ENCODE results near the gene KDM2A.

The KDM2A gene

DNA sequence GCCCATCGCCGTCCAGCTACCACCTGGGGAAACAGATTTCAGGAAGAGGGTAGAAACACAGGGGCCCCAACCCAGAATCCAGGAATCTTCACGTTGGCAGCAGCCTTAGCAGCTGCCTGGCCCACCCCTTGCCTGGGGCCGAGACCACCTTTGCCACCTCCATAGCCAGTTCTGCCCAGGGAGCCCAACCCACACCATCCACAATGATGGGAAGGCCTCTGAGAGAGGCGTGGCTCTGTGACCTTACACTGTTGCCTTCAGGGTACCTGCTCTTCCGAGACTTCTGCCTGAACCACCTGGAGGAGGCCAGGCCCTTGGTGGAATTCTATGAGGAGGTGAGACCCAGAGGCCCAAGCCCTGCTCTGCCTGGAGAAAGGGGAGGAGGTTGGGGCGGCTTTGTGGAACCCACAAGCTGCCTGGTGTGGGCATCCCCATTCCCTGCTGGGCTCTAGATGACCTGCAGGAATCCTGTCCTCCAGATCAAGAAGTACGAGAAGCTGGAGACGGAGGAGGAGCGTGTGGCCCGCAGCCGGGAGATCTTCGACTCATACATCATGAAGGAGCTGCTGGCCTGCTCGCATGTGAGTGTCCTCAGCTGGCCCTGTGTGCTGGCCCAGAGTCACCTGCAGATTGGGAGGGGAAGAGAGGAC, 160.0 kb downstream of the KDM2A start:
- Histone ChIP-seq H2AFZ (ENCODE audit: low read length) (no peak overlapping the region), H3K4me3 (ENCODE audit: low read length, poor library complexity, severe bottlenecking) (peak overlapping the region; percentile 84), H4K20me1 (ENCODE audit: insufficient read depth, low read length, poor library complexity, severe bottlenecking) (peaks cover 16% of the 10 kb centered on the region), H3K9me2 (replicated peaks; ENCODE audit: low read depth, low read length) (no peaks in the 10 kb centered on the region), H3K9ac (ENCODE audit: low read depth, low read length, poor library complexity, severe bottlenecking) (peak overlapping the region; percentile 99), H3K27me3 (ENCODE audit: insufficient read depth, low read length, poor library complexity, severe bottlenecking) (no peaks in the 10 kb centered on the region), H3K9me3 (ENCODE audit: insufficient read depth, low read depth, low read length) (no peaks in the 10 kb centered on the region), H3F3A (ENCODE audit: low read depth) (peaks cover 11% of the 10 kb centered on the region; the same call in 1 of the 2 replicates), H3K79me2 (ENCODE audit: insufficient read depth, low read length) (peaks cover 85% of the 10 kb centered on the region), H3K4me1 (ENCODE audit: insufficient read depth, low read length, poor library complexity, severe bottlenecking) (peaks cover 54% of the 10 kb centered on the region), H3K36me3 (ENCODE audit: insufficient read depth, low read length) (peaks cover 69% of the 10 kb centered on the region), H3K4me2 (ENCODE audit: low read depth, low read length, poor library complexity, severe bottlenecking) (peak overlapping the region; percentile 96)
- TF ChIP-seq, protein P1, sequence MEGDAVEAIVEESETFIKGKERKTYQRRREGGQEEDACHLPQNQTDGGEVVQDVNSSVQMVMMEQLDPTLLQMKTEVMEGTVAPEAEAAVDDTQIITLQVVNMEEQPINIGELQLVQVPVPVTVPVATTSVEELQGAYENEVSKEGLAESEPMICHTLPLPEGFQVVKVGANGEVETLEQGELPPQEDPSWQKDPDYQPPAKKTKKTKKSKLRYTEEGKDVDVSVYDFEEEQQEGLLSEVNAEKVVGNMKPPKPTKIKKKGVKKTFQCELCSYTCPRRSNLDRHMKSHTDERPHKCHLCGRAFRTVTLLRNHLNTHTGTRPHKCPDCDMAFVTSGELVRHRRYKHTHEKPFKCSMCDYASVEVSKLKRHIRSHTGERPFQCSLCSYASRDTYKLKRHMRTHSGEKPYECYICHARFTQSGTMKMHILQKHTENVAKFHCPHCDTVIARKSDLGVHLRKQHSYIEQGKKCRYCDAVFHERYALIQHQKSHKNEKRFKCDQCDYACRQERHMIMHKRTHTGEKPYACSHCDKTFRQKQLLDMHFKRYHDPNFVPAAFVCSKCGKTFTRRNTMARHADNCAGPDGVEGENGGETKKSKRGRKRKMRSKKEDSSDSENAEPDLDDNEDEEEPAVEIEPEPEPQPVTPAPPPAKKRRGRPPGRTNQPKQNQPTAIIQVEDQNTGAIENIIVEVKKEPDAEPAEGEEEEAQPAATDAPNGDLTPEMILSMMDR (conservative IDR thresholded peaks at IDR 0.05; ENCODE audit: low read length): no peak
- no peak for TF ChIP-seq EZH2phosphoT487 (IDR thresholded peaks at IDR 0.05; ENCODE audit: borderline replicate concordance)

DNA sequence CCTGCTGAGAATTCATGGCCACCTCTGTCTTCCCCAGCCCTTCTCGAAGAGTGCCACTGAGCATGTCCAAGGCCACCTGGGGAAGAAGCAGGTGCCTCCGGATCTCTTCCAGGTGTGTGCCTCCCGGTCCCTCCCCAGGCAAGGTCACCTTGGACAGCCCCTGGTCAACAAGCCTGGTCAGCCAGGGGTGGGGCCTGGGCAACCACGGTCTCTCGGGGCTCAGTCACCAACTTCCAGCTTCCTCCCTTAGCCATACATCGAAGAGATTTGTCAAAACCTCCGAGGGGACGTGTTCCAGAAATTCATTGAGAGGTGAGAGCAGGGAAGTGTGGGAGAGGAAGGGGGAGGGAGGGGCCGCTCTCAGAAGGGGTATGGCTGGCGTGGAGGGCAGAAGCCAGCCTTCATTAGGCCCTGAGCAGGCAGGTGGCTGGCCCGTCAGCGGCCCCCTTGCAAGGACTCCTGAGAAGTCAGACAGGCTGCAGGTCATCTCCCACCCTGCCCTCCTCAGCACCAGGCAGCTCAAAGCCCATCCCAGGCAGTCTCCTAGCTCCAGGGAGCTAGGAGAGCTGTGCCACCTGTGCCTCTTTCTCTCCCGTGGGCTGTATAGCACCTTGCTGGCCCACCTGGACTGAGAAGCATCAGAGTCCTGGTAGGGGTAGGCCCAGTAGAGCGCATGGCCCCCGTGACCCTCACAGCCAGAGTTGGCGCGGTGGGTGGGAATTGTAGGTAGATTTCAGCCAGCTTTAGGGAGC, 160.7 kb downstream of the KDM2A start:
- Histone ChIP-seq H4K20me1 (ENCODE audit: insufficient read depth, low read length, poor library complexity, severe bottlenecking) (peaks cover 11% of the 10 kb centered on the region), H3F3A (ENCODE audit: low read depth) (peaks cover 11% of the 10 kb centered on the region; the same call in 1 of the 2 replicates), H3K4me3 (ENCODE audit: low read length, poor library complexity, severe bottlenecking) (no peak overlapping the region), H3K27me3 (ENCODE audit: insufficient read depth, low read length, poor library complexity, severe bottlenecking) (no peaks in the 10 kb centered on the region), H3K4me2 (ENCODE audit: low read depth, low read length, poor library complexity, severe bottlenecking) (no peak overlapping the region), H3K9me3 (ENCODE audit: insufficient read depth, low read depth, low read length) (no peaks in the 10 kb centered on the region), H3K4me1 (ENCODE audit: insufficient read depth, low read length, poor library complexity, severe bottlenecking) (peaks cover 50% of the 10 kb centered on the region), H3K36me3 (ENCODE audit: insufficient read depth, low read length) (peaks cover 76% of the 10 kb centered on the region), H2AFZ (ENCODE audit: low read length) (no peak overlapping the region), H3K9ac (ENCODE audit: low read depth, low read length, poor library complexity, severe bottlenecking) (peak overlapping the region; percentile 99), H3K9me2 (replicated peaks; ENCODE audit: low read depth, low read length) (no peaks in the 10 kb centered on the region), H3K79me2 (ENCODE audit: insufficient read depth, low read length) (peaks cover 78% of the 10 kb centered on the region)
- no peak for TF ChIP-seq EZH2phosphoT487 (IDR thresholded peaks at IDR 0.05; ENCODE audit: borderline replicate concordance)
- TF ChIP-seq, protein P1 (conservative IDR thresholded peaks at IDR 0.05; ENCODE audit: low read length): no peak

GRCh38 chr11:67280341-67280787, 161.3 kb downstream of the KDM2A start:
- no peaks in the 10 kb centered on the region for H3K9me2 ChIP-seq (replicated peaks; ENCODE audit: low read depth, low read length)
- H3K9me3 ChIP-seq (ENCODE audit: insufficient read depth, low read depth, low read length): no peaks in the 10 kb centered on the region
- H3K4me1 ChIP-seq (ENCODE audit: insufficient read depth, low read length, poor library complexity, severe bottlenecking): peaks cover 44% of the 10 kb centered on the region
- peaks cover 72% of the 10 kb centered on the region for H3K79me2 ChIP-seq (ENCODE audit: insufficient read depth, low read length)
- H3K4me2 ChIP-seq (ENCODE audit: low read depth, low read length, poor library complexity, severe bottlenecking): no peak overlapping the region
- peaks cover 11% of the 10 kb centered on the region; the same call in 1 of the 2 replicates for H3F3A ChIP-seq (ENCODE audit: low read depth)
- peak overlapping the region; percentile 99 for H3K9ac ChIP-seq (ENCODE audit: low read depth, low read length, poor library complexity, severe bottlenecking)
- peaks cover 82% of the 10 kb centered on the region for H3K36me3 ChIP-seq (ENCODE audit: insufficient read depth, low read length)
- H2AFZ ChIP-seq (ENCODE audit: low read length): no peak overlapping the region
- H3K4me3 ChIP-seq (ENCODE audit: low read length, poor library complexity, severe bottlenecking): no peak overlapping the region
- TF ChIP-seq EZH2phosphoT487 (IDR thresholded peaks at IDR 0.05; ENCODE audit: borderline replicate concordance): no peak
- TF ChIP-seq, protein P1 (conservative IDR thresholded peaks at IDR 0.05; ENCODE audit: low read length): no peak
- peaks cover 8% of the 10 kb centered on the region for H4K20me1 ChIP-seq (ENCODE audit: insufficient read depth, low read length, poor library complexity, severe bottlenecking)
- no peaks in the 10 kb centered on the region for H3K27me3 ChIP-seq (ENCODE audit: insufficient read depth, low read length, poor library complexity, severe bottlenecking)
